Uterus (tissue), 2 donors: Measurements from ENCODE around the gene ZDHHC7.

Experiments
- CTCF ChIP-seq, 4 experiments: fragments of 200-600 bp in 2 of 4; fragments of 450-650 bp in 2 of 4; sonication (generic) in 2 of 4; IDR thresholded peaks; one replicate each; pipeline ENCODE4 v1.5.1; 2016 to 2019; ENCODE audit warnings: antibody characterized with exemption in 4 of 4, mild to moderate bottlenecking in 2 of 4, moderate library complexity in 1 of 4
- POLR2A ChIP-seq, 2 donors: fragments of 450-650 bp; IDR thresholded peaks; one replicate each; pipeline ENCODE4 v1.6.1; 2016; ENCODE audit warnings: antibody characterized with exemption in 2 of 2, mild to moderate bottlenecking in 1 of 2, moderate library complexity in 1 of 2

- TF ChIP-seq POLR2A (IDR thresholded peaks at IDR 0.05) (no peak), CTCF (IDR thresholded peaks at IDR 0.05) (no peak)
Measured at GRCh38 chr16:84948851-84949610, 62.3 kb downstream of the ZDHHC7 start.
